ENCODE results near the gene UGP2. TPM values are rescaled to one million over a fixed set of nuclear protein-coding genes. Genes with fewer than 3 reads are reported as not detected.

UGP2 gene
- polyA plus RNA-seq, 3 donors = 22.3 to 71.8 (median 49.9) TPM

DNA sequence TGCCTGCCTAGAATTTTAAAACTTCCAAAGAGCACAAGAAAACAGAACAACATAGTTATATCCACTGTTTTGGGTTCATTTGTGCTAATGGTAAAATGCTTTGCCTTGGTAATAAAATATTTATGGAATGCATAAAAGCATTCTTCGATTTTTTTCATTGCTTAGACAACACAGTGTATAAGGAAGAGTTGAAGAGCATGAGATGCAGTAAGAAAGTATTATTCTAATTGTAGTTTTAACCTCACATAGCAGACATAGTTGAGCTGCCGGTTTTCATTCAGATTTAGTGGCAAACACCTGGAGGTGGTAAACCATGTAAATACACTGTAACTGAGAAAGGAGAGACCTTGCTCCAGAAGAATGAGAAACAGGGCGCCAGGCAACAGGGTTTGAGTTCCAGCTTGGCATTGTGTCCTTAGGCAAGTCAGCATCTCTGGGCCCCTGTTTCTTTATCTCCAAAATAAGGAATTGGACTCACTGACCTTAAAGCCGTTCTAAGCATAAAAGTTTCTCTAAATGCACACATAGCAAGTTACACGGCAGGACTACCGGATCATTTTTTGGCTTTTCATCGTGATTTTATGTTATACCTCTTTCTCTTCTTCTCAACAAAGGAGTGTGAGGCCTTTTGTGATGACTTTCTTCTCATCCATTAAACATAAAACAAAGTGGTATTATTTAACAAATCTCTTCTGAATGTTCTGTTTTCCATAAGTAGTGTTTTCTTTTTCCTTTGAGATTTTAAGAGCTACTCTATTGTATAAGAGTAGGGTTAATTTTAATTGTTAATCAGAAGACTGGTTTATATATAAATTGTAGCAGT, 7.9 kb downstream of the UGP2 start:
- Mint-ChIP-seq H3K4me1 (peaks cover 59% of the 10 kb centered on the region), H3K27me3 (ENCODE audit: low read depth in 3 of 3) (no peaks in the 10 kb centered on the region), H3K27ac (peak overlapping the region in 2 of 7 donors; percentile 38 to 51), H3K9me3 (no peaks in the 10 kb centered on the region), H3K4me3 (no peak overlapping the region), H3K36me3 (peaks cover 10 to 12% of the 10 kb centered on the region in 2 donors)
- WGBS (ENCODE audit: insufficient coverage) = 100% methylated on average over 1 of the region's 7 CpGs
- TF ChIP-seq, protein P1, sequence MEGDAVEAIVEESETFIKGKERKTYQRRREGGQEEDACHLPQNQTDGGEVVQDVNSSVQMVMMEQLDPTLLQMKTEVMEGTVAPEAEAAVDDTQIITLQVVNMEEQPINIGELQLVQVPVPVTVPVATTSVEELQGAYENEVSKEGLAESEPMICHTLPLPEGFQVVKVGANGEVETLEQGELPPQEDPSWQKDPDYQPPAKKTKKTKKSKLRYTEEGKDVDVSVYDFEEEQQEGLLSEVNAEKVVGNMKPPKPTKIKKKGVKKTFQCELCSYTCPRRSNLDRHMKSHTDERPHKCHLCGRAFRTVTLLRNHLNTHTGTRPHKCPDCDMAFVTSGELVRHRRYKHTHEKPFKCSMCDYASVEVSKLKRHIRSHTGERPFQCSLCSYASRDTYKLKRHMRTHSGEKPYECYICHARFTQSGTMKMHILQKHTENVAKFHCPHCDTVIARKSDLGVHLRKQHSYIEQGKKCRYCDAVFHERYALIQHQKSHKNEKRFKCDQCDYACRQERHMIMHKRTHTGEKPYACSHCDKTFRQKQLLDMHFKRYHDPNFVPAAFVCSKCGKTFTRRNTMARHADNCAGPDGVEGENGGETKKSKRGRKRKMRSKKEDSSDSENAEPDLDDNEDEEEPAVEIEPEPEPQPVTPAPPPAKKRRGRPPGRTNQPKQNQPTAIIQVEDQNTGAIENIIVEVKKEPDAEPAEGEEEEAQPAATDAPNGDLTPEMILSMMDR (IDR thresholded peaks at IDR 0.05) = no peak
- H2AFZ ChIP-seq (ENCODE audit: insufficient read depth, low read depth, low read length, poor library complexity, severe bottlenecking) = no peak overlapping the region
- H3K9ac ChIP-seq (ENCODE audit: insufficient read depth, low read length, poor library complexity, severe bottlenecking) = no peak overlapping the region
- no peak for DNase-seq
- peaks cover 95% of the 10 kb centered on the region for H4K20me1 ChIP-seq (ENCODE audit: insufficient read depth, low read length)
- intact Hi-C loops (cut with micrococcal nuclease) = loop anchor here in 1 of 2 donors (10.0 kb wide), 1 partner anchor 265 kb away; the partner anchor contains the start of genes MDH1 and WDPCP
- no peaks in the 10 kb centered on the region for H3K36me3 ChIP-seq (replicated peaks in 1 of 2; ENCODE audit: control insufficient read depth in 1 of 2, insufficient read depth in 2 of 2, low read length in 2 of 2)
- H3K79me2 ChIP-seq (ENCODE audit: insufficient read depth, low read length) = peaks cover 100% of the 10 kb centered on the region
- peaks cover 22 to 24% of the 10 kb centered on the region in 2 donors for H3K4me1 ChIP-seq (ENCODE audit: control insufficient read depth in 1 of 2, insufficient read depth in 2 of 2, low read length in 2 of 2)
- no peak overlapping the region for H3K4me3 ChIP-seq (replicated peaks in 1 of 3; ENCODE audit: low read depth in 2 of 3, low read length in 3 of 3)
- peak overlapping the region in 1 of 2 donors; percentile 15 for H3K27ac ChIP-seq (ENCODE audit: low read depth in 1 of 2, low read length in 2 of 2)
- H3K9me3 ChIP-seq (replicated peaks in 1 of 2; ENCODE audit: control insufficient read depth in 1 of 2, insufficient read depth in 1 of 2, low read length in 2 of 2) = no peaks in the 10 kb centered on the region
- H3K4me2 ChIP-seq (replicated peaks; ENCODE audit: extremely low read depth, low read length, poor library complexity, severe bottlenecking) = no peak overlapping the region
- H3K27me3 ChIP-seq (ENCODE audit: control insufficient read depth in 2 of 2, insufficient read depth in 2 of 2, low read length in 2 of 2) = no peaks in the 10 kb centered on the region

DNA sequence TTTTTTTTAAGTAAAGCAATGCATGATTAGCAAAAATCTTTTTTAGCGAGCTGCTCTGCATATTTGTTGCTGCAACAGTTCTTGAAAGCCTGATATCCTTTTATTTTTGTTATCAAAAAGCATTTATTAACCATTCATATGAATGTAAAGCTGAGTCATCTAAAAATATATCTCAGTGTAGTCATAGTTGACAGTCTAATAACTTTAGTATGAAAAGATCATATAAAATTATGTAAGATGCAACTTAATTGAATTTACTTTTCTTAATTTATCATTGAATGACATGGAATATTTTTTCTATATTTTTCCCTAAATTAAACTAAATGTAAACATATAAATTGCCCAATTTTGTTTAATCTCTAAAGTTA, 8.5 kb downstream of the UGP2 start:
- no peak for DNase-seq
- peaks cover 22 to 27% of the 10 kb centered on the region in 2 donors for H3K4me1 ChIP-seq (ENCODE audit: control insufficient read depth in 1 of 2, insufficient read depth in 2 of 2, low read length in 2 of 2)
- H2AFZ ChIP-seq (ENCODE audit: insufficient read depth, low read depth, low read length, poor library complexity, severe bottlenecking) = no peak overlapping the region
- H3K4me2 ChIP-seq (replicated peaks; ENCODE audit: extremely low read depth, low read length, poor library complexity, severe bottlenecking) = no peak overlapping the region
- no peak overlapping the region for H3K9ac ChIP-seq (ENCODE audit: insufficient read depth, low read length, poor library complexity, severe bottlenecking)
- intact Hi-C loops (cut with micrococcal nuclease) = no loop called here
- Mint-ChIP-seq H3K36me3 (peaks cover 10 to 12% of the 10 kb centered on the region in 2 donors), H3K27ac (no peak overlapping the region), H3K4me1 (peaks cover 59% of the 10 kb centered on the region), H3K9me3 (no peaks in the 10 kb centered on the region), H3K27me3 (ENCODE audit: low read depth in 3 of 3) (no peaks in the 10 kb centered on the region), H3K4me3 (no peak overlapping the region)
- no CpG with 5 or more reads among the region's 1 CpG for WGBS (ENCODE audit: insufficient coverage)
- H4K20me1 ChIP-seq (ENCODE audit: insufficient read depth, low read length) = peaks cover 93% of the 10 kb centered on the region
- no peaks in the 10 kb centered on the region for H3K9me3 ChIP-seq (replicated peaks in 1 of 2; ENCODE audit: control insufficient read depth in 1 of 2, insufficient read depth in 1 of 2, low read length in 2 of 2)
- no peaks in the 10 kb centered on the region for H3K27me3 ChIP-seq (ENCODE audit: control insufficient read depth in 2 of 2, insufficient read depth in 2 of 2, low read length in 2 of 2)
- no peaks in the 10 kb centered on the region for H3K36me3 ChIP-seq (replicated peaks in 1 of 2; ENCODE audit: control insufficient read depth in 1 of 2, insufficient read depth in 2 of 2, low read length in 2 of 2)
- peak overlapping the region in 1 of 2 donors; percentile 15 for H3K27ac ChIP-seq (ENCODE audit: low read depth in 1 of 2, low read length in 2 of 2)
- TF ChIP-seq, protein P1 (IDR thresholded peaks at IDR 0.05) = no peak
- H3K4me3 ChIP-seq (replicated peaks in 1 of 3; ENCODE audit: low read depth in 2 of 3, low read length in 3 of 3) = no peak overlapping the region
- peaks cover 100% of the 10 kb centered on the region for H3K79me2 ChIP-seq (ENCODE audit: insufficient read depth, low read length)
